Stimulated activated CD8-positive, alpha-beta memory T cell treated with anti-CD3 and anti-CD28 coated beads, Interleukin-4, amount 100 ng/mL, for 48 hours (primary cell): ENCODE data around the gene STAT5B.
"Not testable (repeated sequence)": the region's sequence is repeated elsewhere in the genome, so short reads cannot be mapped to it uniquely, and the experiment has no call there.

ENCODE experiments used
- DNase-seq: peaks from one replicate; pipeline ENCODE4 v3.0.0-alpha.2; 2020

STAT5B gene

GRCh38 chr17:42230225-42230624 lies 46.0 kb downstream of the STAT5B start:
- DNase-seq = no peak

- DNase-seq = no peak
Observed at GRCh38 chr17:42227849-42228700, 48.1 kb downstream of the STAT5B start.

- no peak for DNase-seq
Observed at GRCh38 chr17:42225646-42226045, 50.5 kb downstream of the STAT5B start.

GRCh38 chr17:42224651-42225050 lies 51.5 kb downstream of the STAT5B start:
- no peak for DNase-seq

- peak; percentile 68 for DNase-seq
Observed at GRCh38 chr17:42221886-42222745, 54.1 kb downstream of the STAT5B start.

GRCh38 chr17:42219280-42219679 lies 56.9 kb downstream of the STAT5B start:
- not testable (repeated sequence) for DNase-seq

GRCh38 chr17:42214156-42214555 lies 62.0 kb downstream of the STAT5B start:
- no peak for DNase-seq

- DNase-seq = no peak
Observed at GRCh38 chr17:42212382-42212781, 63.8 kb downstream of the STAT5B start.

GRCh38 chr17:42211921-42212341 lies 64.3 kb downstream of the STAT5B start:
- DNase-seq = not testable (repeated sequence)

- no peak for DNase-seq
Observed at GRCh38 chr17:42210046-42210445, 66.1 kb downstream of the STAT5B start.

GRCh38 chr17:42206153-42206612 lies 70.0 kb downstream of the STAT5B start:
- DNase-seq = not testable (repeated sequence)

GRCh38 chr17:42203354-42203753 lies 72.8 kb downstream of the STAT5B start:
- DNase-seq = no peak

- no peak for DNase-seq
Observed at GRCh38 chr17:42202696-42203095, 73.5 kb downstream of the STAT5B start.

GRCh38 chr17:42202159-42202558 lies 74.0 kb downstream of the STAT5B start:
- DNase-seq = no peak

GRCh38 chr17:42201458-42201772 lies 74.8 kb downstream of the STAT5B start:
- no peak for DNase-seq

- no peak for DNase-seq
Observed at GRCh38 chr17:42200706-42201457, 75.3 kb downstream of the STAT5B start.

- DNase-seq = no peak
Observed at GRCh38 chr17:42199416-42200011, 76.7 kb downstream of the STAT5B start.

GRCh38 chr17:42198897-42199296 lies 77.3 kb downstream of the STAT5B start:
- no peak for DNase-seq

GRCh38 chr17:42197564-42198156 lies 78.5 kb downstream of the STAT5B start:
- no peak for DNase-seq

- peak; percentile 87 for DNase-seq
Observed at GRCh38 chr17:42193969-42194899, 82.0 kb downstream of the STAT5B start, which contains the start of gene GHDC. GHDC (minus strand) TSS chr17:42194494; CDS start chr17:42193581, 913 bp downstream.
